H1 (cell line): ENCODE measurements around the gene LYL1. TPM values are rescaled to one million over a fixed set of nuclear protein-coding genes. Genes with fewer than 3 reads are reported as not detected.
A peak's percentile ranks its signal among the peaks of the same experiment; 100 is the strongest.

Experiments used
- BACH1 ChIP-seq: IDR thresholded peaks from 2 replicates; pipeline ENCODE4 v1.6.1; 2012; ENCODE audit warnings: low read length, improper control_type of control experiment
- CHD2 ChIP-seq: IDR thresholded peaks from 2 replicates; pipeline ENCODE4 v1.6.1; 2012; ENCODE audit warnings: low read length, improper control_type of control experiment
- EP300 ChIP-seq, 2 experiments: IDR thresholded peaks; 1 replicate in 1 of 2; 2 replicates in 1 of 2; pipeline ENCODE4 v1.6.1; 2011 to 2012; ENCODE audit warnings: low read depth in 2 of 2, low read length in 2 of 2, mild to moderate bottlenecking in 2 of 2, borderline replicate concordance in 1 of 2, inconsistent platforms in 1 of 2, moderate library complexity in 1 of 2
- EZH2 ChIP-seq: fragments of 200-600 bp; sonication (generic); IDR thresholded peaks from 2 replicates; pipeline ENCODE4 v1.7.1; 2012; ENCODE audit warnings: low read depth, mild to moderate bottlenecking, moderate library complexity, low read length, inconsistent platforms; ENCODE audit not compliant: severe bottlenecking
- RBBP5 ChIP-seq: IDR thresholded peaks from 2 replicates; pipeline ENCODE4 v1.7.1; 2012; ENCODE audit warnings: low read depth, mild to moderate bottlenecking, inconsistent platforms, low read length, moderate library complexity, borderline replicate concordance
- SIN3A ChIP-seq, 2 experiments: IDR thresholded peaks in 1 of 2; conservative IDR thresholded peaks in 1 of 2; 2 replicates each; pipeline ENCODE4 v1.6.1; 2011 to 2012; ENCODE audit warnings: low read length in 2 of 2, improper control_type of control experiment in 1 of 2, low read depth in 1 of 2, mild to moderate bottlenecking in 1 of 2
- SRF ChIP-seq: IDR thresholded peaks from 2 replicates; pipeline ENCODE4 v1.6.1; 2011; ENCODE audit warnings: mild to moderate bottlenecking, low read depth, low read length, moderate library complexity
- TAF1 ChIP-seq: IDR thresholded peaks from 2 replicates; pipeline ENCODE4 v1.6.1; 2011; ENCODE audit warnings: mild to moderate bottlenecking, low read depth, low read length
- YY1 ChIP-seq: IDR thresholded peaks from 2 replicates; pipeline ENCODE4 v1.6.1; 2011; ENCODE audit warnings: low read depth, mild to moderate bottlenecking, low read length
- polyA plus RNA-seq, 7 experiments: library from polyadenylated mRNA; depleted of rRNA in 3 of 7; stranded (reverse) in 5 of 7; unstranded in 2 of 7; fragments of >200 nt in 5 of 7; fragments of 200-250 nt in 2 of 7; gene quantifications; 1 replicate in 5 of 7; 2 replicates in 1 of 7; 4 replicates in 1 of 7; pipeline versions ENCODE4 v1.2.1 to v1.2.3, GENCODE V29; 2011 to 2013; ENCODE audit warnings: missing spikeins in 2 of 7, mixed read lengths in 2 of 7
- total RNA-seq: library from RNA; stranded (reverse); fragmentation: NEBNext Ultra II Directional; extraction: Animal tissue kit (Norgen Biotek cat#: 25700); gene quantifications from 2 replicates; pipeline ENCODE4 v1.2.1, GENCODE V29; 2021

The LYL1 gene
- total and polyA plus RNA-seq, 2 of the 8 experiments (the other 6 are each of a cell fraction or from before 2014, with no cell fraction given) = 0.58 to 0.76 TPM

DNA sequence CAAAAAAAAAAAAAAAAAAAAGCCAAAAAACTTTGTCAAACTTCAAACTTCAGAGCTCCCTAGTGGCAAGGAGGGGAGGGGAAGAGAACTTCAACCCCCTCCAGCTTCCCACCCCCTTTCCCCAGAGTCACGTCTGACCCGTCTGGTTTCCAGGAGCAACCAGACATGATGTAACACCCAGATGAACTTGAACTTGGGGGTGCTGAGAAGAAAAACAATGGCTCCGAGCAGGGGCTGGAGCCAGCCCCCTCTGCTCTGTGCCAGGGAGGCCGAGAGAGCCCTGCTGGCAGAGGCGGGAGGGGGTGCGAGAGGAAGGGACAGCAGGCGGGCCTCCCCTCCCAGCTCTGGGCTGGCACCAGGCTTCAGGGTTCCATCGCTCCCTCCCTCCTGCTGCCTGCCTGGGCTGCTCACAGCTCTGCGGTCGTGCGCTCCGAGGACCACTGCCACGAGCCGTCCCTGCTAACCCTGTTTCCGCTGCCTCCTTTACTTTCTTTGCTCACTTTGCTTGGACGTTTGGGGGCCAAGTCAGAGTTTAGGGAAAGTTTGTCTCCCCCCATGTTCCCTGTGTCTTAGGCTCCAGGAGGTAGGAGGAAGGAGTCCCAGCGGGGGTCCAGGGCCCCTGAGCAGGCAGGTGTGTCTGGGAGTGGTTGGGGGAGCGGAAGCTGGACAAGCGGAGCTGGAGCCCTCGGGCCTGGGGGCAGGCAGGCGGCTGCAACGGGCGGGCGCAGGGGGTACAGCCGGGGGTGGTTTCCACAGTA, 11.1 kb downstream of the LYL1 start (continued):
- no peak for TF ChIP-seq YY1
- no peak for TF ChIP-seq CHD2
- no peak for TF ChIP-seq EZH2
- 0 out of 4 replicates have a peak, but pooled peaks of 1 of the 2 experiments have one; percentile 22 for TF ChIP-seq SIN3A (conservative IDR thresholded peaks at IDR 0.05 in 1 of 2, IDR thresholded peaks at IDR 0.05 in 1 of 2; ENCODE audit: low read depth in 1 of 2, low read length in 2 of 2)
- TF ChIP-seq BACH1 = no peak
- TF ChIP-seq RBBP5 = no peak
- no peak for TF ChIP-seq TAF1
- peak in 1 of 2 experiments; percentile 52; a peak in 1 of 3 replicates for TF ChIP-seq EP300 (IDR thresholded peaks at IDR 0.05; ENCODE audit: borderline replicate concordance in 1 of 2, low read depth in 2 of 2, low read length in 2 of 2)
- TF ChIP-seq SRF = no peak
